GM13977 (cell line): ENCODE measurements around the gene FANCC.

ENCODE experiments used
- DNase-seq: peaks from one replicate; pipeline ENCODE4 v3.0.0; 2012; ENCODE audit warnings: low spot score
- CTCF ChIP-seq: IDR thresholded peaks from 2 replicates; pipeline ENCODE4 v1.5.1; 2012; ENCODE audit warnings: mild to moderate bottlenecking, control low read depth; ENCODE audit not compliant: insufficient read depth; ENCODE audit errors: extremely low read depth, missing control alignments
- in situ Hi-C: fragments of 300-500 bp; cut with MboI; formaldehyde crosslinking; loops from one replicate; pipeline ENCODE4 v1.12.0; 2022; ENCODE audit warnings: low sequenced_read_pairs, low pct_unique_long_range_greater_than_20kb, mixed read lengths, inconsistent platforms; ENCODE audit not compliant: unreplicated experiment

The FANCC gene

GRCh38 chr9:95060234-95060633 is 257.3 kb downstream of the FANCC start:
- DNase-seq, result no peak
- no peak for TF ChIP-seq CTCF
- in situ Hi-C loops, result no loop called here

GRCh38 chr9:95058795-95059386 is 258.6 kb downstream of the FANCC start:
- DNase-seq, result no peak
- TF ChIP-seq CTCF, result no peak
- in situ Hi-C loops, result no loop called here

- in situ Hi-C loops, result no loop called here
- TF ChIP-seq CTCF, result no peak
- DNase-seq, result no peak
Observed at GRCh38 chr9:95058121-95058785, 259.3 kb downstream of the FANCC start.

GRCh38 chr9:95057101-95057500 is 260.4 kb downstream of the FANCC start:
- no peak for TF ChIP-seq CTCF
- in situ Hi-C loops, result no loop called here
- no peak for DNase-seq

- no peak for TF ChIP-seq CTCF
- no peak for DNase-seq
- in situ Hi-C loops, result no loop called here
Observed at GRCh38 chr9:95055851-95056551, 261.5 kb downstream of the FANCC start.

GRCh38 chr9:95055334-95055850 is 262.1 kb downstream of the FANCC start:
- TF ChIP-seq CTCF, result no peak
- in situ Hi-C loops, result no loop called here
- DNase-seq, result no peak
